ENCODE results near the gene RBFOX2.
"Not testable (repeated sequence)": the region's sequence is repeated elsewhere in the genome, so short reads cannot be mapped to it uniquely, and the experiment has no call there.

The RBFOX2 gene

GRCh38 chr22:36027579-36027934 lies 1.1 kb downstream of the RBFOX2 start:
- no peak for DNase-seq (ENCODE audit: low read depth)
- no peak for TF ChIP-seq CTCF (conservative IDR thresholded peaks at IDR 0.05; ENCODE audit: low read depth, low read length)
- H3K4me3 ChIP-seq (ENCODE audit: low read length), result peak overlapping the region; percentile 64

DNA sequence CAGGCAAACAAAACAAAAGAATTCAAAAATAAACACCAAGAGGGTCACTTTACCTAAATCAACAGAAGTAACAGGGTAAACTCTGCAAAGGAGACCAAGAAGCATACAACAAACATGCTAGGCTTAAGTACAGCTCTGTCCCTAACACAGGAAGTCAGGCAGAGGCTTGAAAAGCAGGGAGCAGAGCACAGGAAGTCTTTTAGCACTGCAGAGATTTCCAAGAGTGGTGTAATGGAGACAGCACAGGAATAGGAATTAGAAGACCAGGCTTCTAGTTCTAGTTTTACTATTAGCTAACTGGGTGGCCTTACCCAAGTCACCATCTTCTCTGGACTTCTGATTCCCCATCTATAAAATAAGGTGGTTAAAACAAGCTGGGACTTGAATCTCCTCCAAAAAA lies 1.9 kb downstream of the RBFOX2 start:
- DNase-seq (ENCODE audit: low read depth), result no peak
- H3K4me3 ChIP-seq (ENCODE audit: low read length), result no peak overlapping the region
- TF ChIP-seq CTCF (conservative IDR thresholded peaks at IDR 0.05; ENCODE audit: low read depth, low read length), result no peak

- no peak for TF ChIP-seq CTCF (conservative IDR thresholded peaks at IDR 0.05; ENCODE audit: low read depth, low read length)
- DNase-seq (ENCODE audit: low read depth), result no peak
- no peak overlapping the region for H3K4me3 ChIP-seq (ENCODE audit: low read length)
These were observed 5.9 kb downstream of the RBFOX2 start for GRCh38 chr22:36022697-36023096.

DNA sequence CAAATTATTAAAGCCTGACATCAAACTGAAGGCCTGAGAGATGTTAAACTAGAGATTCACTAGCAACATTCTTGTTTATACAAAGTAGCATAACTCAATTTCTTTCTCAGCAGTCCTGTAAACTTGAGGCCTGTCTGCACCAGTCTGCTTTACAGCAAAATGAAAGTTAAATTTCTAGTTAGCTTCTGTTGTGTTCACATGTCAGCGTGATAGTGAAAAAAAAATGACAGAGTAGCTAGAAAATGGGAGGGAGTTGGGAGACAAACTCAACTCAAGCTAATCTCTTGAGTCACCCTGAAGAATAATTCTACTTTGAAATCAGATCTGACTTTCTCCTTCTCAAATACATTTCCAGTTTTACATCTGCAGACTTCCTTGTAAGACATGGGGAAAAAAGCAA lies 6.5 kb downstream of the RBFOX2 start:
- no peak for DNase-seq (ENCODE audit: low read depth)
- TF ChIP-seq CTCF (conservative IDR thresholded peaks at IDR 0.05; ENCODE audit: low read depth, low read length), result no peak
- H3K4me3 ChIP-seq (ENCODE audit: low read length), result no peak overlapping the region

GRCh38 chr22:36021606-36022153 lies 6.9 kb downstream of the RBFOX2 start:
- DNase-seq (ENCODE audit: low read depth), result no peak
- TF ChIP-seq CTCF (conservative IDR thresholded peaks at IDR 0.05; ENCODE audit: low read depth, low read length), result no peak
- no peak overlapping the region for H3K4me3 ChIP-seq (ENCODE audit: low read length)

DNA sequence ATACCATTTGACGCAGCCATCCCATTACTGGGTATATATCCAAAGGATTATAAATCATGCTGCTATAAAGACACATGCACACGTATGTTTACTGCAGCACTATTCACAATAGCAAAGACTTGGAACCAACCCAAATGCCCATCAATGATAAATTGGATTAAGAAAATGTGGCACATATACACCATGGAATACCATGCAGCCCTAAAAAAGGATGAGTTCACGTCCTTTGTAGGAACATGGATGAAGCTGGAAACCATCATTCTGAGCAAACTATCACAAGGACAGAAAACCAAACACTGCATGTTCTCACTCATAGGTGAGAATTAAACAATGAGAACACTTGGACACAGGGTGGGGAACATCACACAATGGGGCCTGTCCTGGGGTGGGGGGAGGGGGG lies 7.8 kb downstream of the RBFOX2 start:
- not testable (repeated sequence) for DNase-seq (ENCODE audit: low read depth); H3K4me3 ChIP-seq (ENCODE audit: low read length)

- no peak for TF ChIP-seq CTCF (conservative IDR thresholded peaks at IDR 0.05; ENCODE audit: low read depth, low read length)
- no peak for DNase-seq (ENCODE audit: low read depth)
- H3K4me3 ChIP-seq (ENCODE audit: low read length), result no peak overlapping the region
These were observed 11.0 kb downstream of the RBFOX2 start for GRCh38 chr22:36017651-36018091.

DNA sequence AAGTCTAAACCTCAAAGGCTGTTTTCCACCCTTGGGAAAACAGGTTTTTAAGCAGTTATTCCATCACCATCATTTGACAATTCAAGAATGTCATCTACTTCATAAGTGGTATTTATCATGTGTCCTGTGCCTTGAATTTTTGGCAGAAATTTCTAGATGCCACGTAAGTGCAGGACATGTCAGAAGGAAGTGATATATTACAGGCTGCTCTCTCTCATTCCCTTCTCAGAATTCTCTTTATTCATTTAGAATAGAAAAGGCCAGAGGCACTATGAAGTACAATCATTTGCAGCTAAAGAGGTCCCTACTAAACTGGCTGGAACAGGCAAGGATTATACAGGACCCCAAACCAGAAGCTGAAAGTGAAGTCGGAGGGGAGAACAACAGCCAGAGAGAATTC lies 11.9 kb downstream of the RBFOX2 start:
- DNase-seq (ENCODE audit: low read depth), result no peak
- no peak overlapping the region for H3K4me3 ChIP-seq (ENCODE audit: low read length)
- TF ChIP-seq CTCF (conservative IDR thresholded peaks at IDR 0.05; ENCODE audit: low read depth, low read length), result no peak

Measured in retinal pigment epithelial cell (primary cell).